ENCODE data around the gene PRKCZ.

PRKCZ gene

DNA sequence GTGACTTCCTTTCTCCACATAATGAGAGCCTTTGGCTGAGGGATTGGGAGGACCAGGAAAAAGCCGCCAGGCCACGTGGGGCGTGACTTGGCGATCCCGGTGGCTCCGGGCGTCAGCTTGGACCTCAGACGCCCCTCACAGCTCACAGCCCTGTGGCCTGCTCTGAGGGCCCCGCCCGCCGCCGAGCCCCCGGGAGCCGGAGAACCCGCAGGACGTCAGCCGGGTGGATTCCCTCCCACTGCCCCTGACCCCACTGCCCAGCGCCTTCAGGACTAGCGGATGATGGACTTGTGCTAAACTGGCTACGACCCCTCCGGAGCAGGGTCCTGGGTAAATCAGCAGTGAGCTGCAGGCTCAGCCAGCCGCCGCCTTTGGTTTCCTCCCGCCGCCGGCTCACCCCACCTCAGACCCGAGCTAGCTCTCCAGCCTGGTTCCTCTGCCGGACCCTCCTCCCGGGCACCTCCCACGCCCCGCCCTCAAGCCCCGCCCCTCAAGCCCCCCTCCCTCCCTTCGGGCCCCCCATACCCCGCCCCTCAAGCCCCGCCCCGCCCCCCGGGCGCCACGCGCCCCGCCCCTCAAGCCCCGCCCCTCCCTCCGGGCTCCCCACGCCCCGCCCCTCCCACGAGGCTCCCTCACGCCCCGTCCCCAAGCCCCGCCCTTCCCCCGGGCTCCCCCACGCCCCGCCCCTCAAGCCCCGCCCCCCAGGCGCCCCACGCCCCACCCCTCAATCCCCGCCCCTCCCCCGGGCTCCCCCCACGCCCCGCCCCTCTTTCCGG is 154.4 kb downstream of the PRKCZ start:
- TF ChIP-seq POLR2AphosphoS5 (IDR thresholded peaks at IDR 0.05; ENCODE audit: low read depth) (no peak), SPI1 (IDR thresholded peaks at IDR 0.05; ENCODE audit: borderline replicate concordance, low read depth) (no peak; the same call in 1 of the 2 replicates), GABPA (IDR thresholded peaks at IDR 0.05; ENCODE audit: low read depth) (no peak), CTCF (IDR thresholded peaks at IDR 0.05; ENCODE audit: insufficient read depth, low read length) (no peak)
- TF ChIP-seq, protein P1, sequence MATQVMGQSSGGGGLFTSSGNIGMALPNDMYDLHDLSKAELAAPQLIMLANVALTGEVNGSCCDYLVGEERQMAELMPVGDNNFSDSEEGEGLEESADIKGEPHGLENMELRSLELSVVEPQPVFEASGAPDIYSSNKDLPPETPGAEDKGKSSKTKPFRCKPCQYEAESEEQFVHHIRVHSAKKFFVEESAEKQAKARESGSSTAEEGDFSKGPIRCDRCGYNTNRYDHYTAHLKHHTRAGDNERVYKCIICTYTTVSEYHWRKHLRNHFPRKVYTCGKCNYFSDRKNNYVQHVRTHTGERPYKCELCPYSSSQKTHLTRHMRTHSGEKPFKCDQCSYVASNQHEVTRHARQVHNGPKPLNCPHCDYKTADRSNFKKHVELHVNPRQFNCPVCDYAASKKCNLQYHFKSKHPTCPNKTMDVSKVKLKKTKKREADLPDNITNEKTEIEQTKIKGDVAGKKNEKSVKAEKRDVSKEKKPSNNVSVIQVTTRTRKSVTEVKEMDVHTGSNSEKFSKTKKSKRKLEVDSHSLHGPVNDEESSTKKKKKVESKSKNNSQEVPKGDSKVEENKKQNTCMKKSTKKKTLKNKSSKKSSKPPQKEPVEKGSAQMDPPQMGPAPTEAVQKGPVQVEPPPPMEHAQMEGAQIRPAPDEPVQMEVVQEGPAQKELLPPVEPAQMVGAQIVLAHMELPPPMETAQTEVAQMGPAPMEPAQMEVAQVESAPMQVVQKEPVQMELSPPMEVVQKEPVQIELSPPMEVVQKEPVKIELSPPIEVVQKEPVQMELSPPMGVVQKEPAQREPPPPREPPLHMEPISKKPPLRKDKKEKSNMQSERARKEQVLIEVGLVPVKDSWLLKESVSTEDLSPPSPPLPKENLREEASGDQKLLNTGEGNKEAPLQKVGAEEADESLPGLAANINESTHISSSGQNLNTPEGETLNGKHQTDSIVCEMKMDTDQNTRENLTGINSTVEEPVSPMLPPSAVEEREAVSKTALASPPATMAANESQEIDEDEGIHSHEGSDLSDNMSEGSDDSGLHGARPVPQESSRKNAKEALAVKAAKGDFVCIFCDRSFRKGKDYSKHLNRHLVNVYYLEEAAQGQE (IDR thresholded peaks at IDR 0.05; ENCODE audit: insufficient replicate concordance, low read depth): no peak
- peak; percentile 66 to 76 for DNase-seq (ENCODE audit: low read depth in 1 of 2, low spot score in 1 of 2)
- no peaks in the 10 kb centered on the region for H3K27me3 ChIP-seq (ENCODE audit: insufficient read depth, poor library complexity, severe bottlenecking)
- H3K4me3 ChIP-seq (replicated peaks; ENCODE audit: insufficient read depth, low read length): peak overlapping the region; percentile 37
- no peak overlapping the region for H3K27ac ChIP-seq (replicated peaks)

GRCh38 chr1:2205191-2205952 is 155.2 kb downstream of the PRKCZ start:
- peak; percentile 80 to 94 for DNase-seq (ENCODE audit: low read depth in 1 of 2, low spot score in 1 of 2)
- H3K27ac ChIP-seq (replicated peaks): no peak overlapping the region

More at GRCh38 chr1:2205191-2205952, 155.2 kb downstream of the PRKCZ start:
- Histone ChIP-seq H3K4me3 (replicated peaks; ENCODE audit: insufficient read depth, low read length) (peak overlapping the region; percentile 52), H3K27me3 (ENCODE audit: insufficient read depth, poor library complexity, severe bottlenecking) (no peaks in the 10 kb centered on the region)
- TF ChIP-seq SPI1 (IDR thresholded peaks at IDR 0.05; ENCODE audit: borderline replicate concordance, low read depth): no peak
- TF ChIP-seq, protein P1 (IDR thresholded peaks at IDR 0.05; ENCODE audit: insufficient replicate concordance, low read depth): no peak
- TF ChIP-seq GABPA (IDR thresholded peaks at IDR 0.05; ENCODE audit: low read depth): no peak
- TF ChIP-seq POLR2AphosphoS5 (IDR thresholded peaks at IDR 0.05; ENCODE audit: low read depth): no peak
- TF ChIP-seq CTCF (IDR thresholded peaks at IDR 0.05; ENCODE audit: insufficient read depth, low read length): no peak

Data from HL-60 (cell line).